KBM-7 (cell line): ENCODE measurements around the gene PARD3.
"Not testable (repeated sequence)": the region's sequence is repeated elsewhere in the genome, so short reads cannot be mapped to it uniquely, and the experiment has no call there.

Experiments
- DNase-seq: peaks from one replicate; pipeline ENCODE4 v3.0.0-alpha.2; 2015
- in situ Hi-C: fragments of 300-500 bp; cut with MboI; formaldehyde crosslinking; loops from 2 replicates; pipeline ENCODE4 v1.14.3; 2020; ENCODE audit warnings: low sequenced_read_pairs, low pct_unique_long_range_greater_than_20kb, mixed read lengths

PARD3 gene

GRCh38 chr10:34378297-34378696 is 436.8 kb downstream of the PARD3 start:
- in situ Hi-C loops = no loop called here
- DNase-seq = no peak

- in situ Hi-C loops = no loop called here
- DNase-seq = no peak
These were observed 437.3 kb downstream of the PARD3 start for GRCh38 chr10:34377833-34378232.

DNA sequence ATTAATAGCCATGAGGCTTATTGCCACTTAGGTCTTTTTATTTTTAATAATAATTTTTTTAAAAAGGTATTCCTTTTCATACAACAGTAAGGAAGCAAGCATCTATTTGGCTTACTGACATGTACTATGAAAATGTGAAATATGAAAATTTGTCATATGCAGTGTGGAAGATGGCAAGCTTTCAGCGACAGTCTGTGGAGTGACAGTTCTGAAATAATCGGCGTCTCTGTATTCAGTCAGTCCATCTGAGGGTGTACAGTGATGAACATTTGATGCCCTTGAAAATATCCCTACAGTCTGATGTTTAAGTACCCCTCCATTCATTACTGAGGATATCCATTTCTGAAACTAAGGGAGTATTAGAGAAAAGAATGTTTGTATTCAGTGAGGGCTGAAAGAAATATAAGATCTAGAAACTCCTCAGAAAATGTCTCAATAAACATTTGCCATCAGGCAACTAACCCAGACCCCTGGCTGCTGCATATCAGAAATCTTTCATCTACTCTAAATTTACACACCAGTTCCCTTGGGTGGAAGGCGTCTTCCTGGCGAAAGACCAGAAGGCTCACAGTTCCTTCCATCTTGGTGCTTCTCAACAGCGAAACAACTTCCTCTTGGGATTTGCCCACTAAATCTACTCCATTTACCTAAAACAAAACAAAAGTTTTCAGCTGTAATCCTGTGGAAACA is 440.6 kb downstream of the PARD3 start:
- in situ Hi-C loops = no loop called here
- DNase-seq = no peak

- in situ Hi-C loops = no loop called here
These were observed 441.9 kb downstream of the PARD3 start for GRCh38 chr10:34373211-34373610.

GRCh38 chr10:34372509-34372908 is 442.6 kb downstream of the PARD3 start:
- no peak for DNase-seq
- in situ Hi-C loops = no loop called here

More at GRCh38 chr10:34373211-34373610, 441.9 kb downstream of the PARD3 start:
- no peak for DNase-seq

DNA sequence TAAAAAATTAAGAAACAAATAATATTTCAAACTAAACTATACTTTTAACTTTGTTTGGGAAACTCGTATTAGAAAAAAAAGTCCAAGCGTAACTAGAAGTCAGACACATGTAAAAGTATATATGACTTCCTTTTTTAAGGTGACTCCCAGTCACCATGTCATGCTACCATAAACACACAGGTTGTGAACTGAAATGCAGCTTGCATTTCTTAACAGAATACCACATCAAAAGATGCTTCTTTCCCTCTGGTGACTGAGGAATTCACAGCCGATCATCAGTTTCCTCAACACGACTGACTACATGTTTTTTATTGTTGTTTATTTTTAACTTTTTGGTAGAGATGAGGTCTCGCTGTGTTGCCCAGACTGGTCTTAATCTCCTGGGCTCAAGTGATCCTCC is 445.0 kb downstream of the PARD3 start:
- no peak for DNase-seq
- in situ Hi-C loops = no loop called here

GRCh38 chr10:34369120-34369519 is 446.0 kb downstream of the PARD3 start:
- in situ Hi-C loops = no loop called here

DNA sequence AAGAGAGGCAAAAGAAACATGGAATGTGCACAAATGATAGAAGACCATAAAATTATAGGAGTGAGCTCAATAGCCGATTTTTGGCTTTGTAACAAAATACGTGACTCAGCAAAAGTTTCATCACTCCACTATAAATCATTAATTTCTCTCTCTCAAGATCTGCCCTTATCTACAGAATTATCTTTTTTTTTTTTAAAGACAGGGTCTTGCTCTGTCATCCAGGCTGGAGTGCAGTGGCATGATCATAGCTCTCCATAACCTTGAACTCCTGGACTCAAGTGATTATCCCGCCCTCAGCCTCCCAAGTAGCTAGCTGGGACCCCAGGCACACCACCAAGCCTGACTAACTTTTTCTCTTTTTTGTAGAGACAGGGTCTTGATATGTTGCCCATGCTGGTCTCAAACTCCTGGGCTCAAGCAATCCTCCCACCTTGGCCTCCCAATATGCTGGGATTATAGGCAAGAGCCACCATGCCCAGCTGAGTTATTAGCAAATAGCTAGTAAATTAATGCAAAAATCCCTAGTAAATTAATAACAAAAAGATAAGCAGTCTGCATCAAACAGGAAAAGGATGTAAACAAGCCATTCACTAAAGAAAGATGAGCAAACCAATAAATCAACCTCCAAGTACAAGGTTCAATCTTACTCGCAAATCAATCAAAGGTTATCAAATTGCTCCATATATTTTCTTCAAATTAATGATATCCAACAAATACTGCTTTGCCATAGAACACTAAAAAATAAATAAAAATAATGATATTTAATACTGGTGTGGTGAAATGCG is 450.7 kb downstream of the PARD3 start:
- in situ Hi-C loops = no loop called here

More at GRCh38 chr10:34369120-34369519, 446.0 kb downstream of the PARD3 start:
- no peak for DNase-seq

DNA sequence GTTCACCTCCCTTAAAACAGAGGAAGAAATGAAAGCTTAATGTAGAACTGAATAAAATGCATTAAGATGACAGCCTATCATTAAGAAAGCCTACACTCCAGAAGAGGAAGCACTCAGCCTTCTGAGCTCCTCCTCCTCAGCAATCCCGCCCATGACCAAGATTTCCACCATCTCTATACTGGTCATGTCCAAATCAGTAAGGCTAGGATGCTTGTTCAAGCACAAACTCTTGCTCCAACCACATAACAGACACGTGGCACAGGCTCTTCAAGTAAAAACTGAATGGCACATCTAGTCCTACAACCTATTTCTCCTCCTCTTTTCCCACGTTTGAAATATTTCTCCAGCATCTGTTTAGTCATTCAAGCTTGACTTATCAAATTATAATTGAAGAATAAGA is 454.1 kb downstream of the PARD3 start:
- in situ Hi-C loops = no loop called here
- no peak for DNase-seq

More for the DNA sequence above, 450.7 kb downstream of the PARD3 start:
- no peak for DNase-seq

- in situ Hi-C loops = no loop called here
- DNase-seq = no peak
These were observed 455.7 kb downstream of the PARD3 start for GRCh38 chr10:34359435-34359813.

GRCh38 chr10:34358729-34359434 is 456.2 kb downstream of the PARD3 start:
- no peak for DNase-seq
- in situ Hi-C loops = no loop called here

GRCh38 chr10:34356463-34356862 is 458.6 kb downstream of the PARD3 start:
- in situ Hi-C loops = no loop called here

GRCh38 chr10:34353530-34353929 is 461.6 kb downstream of the PARD3 start:
- in situ Hi-C loops, DNase-seq: not testable (repeated sequence)

More at GRCh38 chr10:34356463-34356862, 458.6 kb downstream of the PARD3 start:
- no peak for DNase-seq

GRCh38 chr10:34352599-34353204 is 462.4 kb downstream of the PARD3 start:
- DNase-seq, in situ Hi-C loops: not testable (repeated sequence)

DNA sequence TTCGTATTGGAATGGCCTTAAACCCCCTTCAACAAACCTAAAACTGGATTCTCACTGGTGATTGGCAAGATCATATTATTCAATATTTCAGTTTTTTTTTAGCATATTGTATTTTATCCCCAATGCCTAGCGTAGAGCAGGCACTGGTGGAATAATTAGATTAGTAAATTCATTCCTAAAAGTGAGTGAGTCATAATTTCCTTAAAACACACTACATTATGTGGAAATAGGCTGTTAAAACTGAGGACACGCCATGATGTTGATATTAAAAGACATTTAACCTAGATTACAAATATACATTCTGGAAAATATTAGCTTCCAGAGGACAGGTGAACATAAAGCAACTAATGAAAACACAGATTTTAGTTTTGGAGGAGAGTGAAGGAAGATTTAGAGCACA is 463.9 kb downstream of the PARD3 start:
- DNase-seq = no peak
- in situ Hi-C loops = no loop called here

DNA sequence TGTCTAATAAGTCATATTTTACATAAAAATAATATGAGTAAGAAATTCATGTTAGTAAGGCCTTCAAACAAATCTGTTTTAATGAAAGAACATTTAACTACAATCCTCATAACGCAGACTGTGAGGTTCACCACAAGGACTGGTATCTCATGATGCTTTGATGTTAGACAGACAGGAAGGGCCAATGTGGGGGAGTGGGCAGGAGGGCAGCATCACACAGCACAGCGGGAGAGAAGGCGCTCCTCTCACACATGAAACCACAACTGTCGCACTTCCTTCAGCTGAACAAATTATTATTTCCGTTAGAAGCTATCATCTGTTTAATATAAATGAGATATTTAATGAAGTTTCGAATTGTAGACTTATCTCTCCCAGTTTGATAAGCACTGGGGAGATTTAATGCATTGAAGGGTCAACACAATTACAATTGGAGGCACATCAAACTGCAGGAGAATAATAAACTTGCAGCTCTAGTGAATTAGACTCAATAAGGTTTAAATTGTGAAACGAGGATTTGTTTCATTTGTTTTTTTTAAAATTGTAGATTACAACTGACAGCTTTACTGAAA is 466.1 kb downstream of the PARD3 start:
- in situ Hi-C loops = no loop called here
- DNase-seq = peak; percentile 77

DNA sequence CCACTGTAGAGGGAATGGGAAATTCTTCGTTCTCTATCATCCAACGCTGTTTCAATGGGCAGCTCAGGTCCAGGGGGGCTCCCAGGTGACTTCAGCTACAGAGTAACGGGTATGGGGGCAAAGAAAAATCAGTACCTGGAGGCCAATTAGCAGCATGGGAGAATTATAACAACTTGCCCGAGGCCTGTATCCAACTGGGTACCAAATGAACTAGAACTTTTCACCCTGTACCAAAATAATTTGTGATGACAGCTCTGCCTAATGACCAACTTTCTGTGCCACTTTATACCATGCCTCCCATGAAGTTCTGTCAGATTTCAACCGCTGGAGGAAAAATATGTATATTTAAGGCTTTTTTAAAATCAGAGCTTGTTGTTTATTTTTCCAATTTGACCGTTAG is 467.1 kb downstream of the PARD3 start:
- no peak for DNase-seq
- in situ Hi-C loops = no loop called here

DNA sequence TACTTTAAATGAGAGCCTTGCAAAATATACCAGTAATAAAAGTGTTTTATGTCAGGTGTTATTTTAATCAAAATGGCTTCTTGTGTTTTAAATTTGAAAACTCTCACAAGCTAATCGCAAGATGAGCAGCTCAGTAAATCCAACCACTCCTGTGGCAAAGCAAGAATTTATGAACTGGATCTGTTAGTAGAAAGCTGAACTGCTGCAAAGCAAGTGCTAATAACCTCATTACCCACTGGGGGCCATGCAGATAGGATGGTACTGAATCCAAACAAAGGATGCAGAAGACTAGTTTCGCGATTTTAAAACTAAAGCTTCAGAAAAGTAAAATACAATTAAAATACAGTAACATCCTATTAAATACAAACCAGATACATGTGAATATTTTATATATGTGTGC is 468.0 kb downstream of the PARD3 start:
- no peak for DNase-seq
- in situ Hi-C loops = no loop called here

- in situ Hi-C loops = no loop called here
- no peak for DNase-seq
These were observed 468.5 kb downstream of the PARD3 start for GRCh38 chr10:34346516-34347100.
